Astrocyte (in vitro differentiated cells and primary cell): ENCODE measurements around the gene FAM151A. TPM values are rescaled to one million over a fixed set of nuclear protein-coding genes. Genes with fewer than 3 reads are reported as not detected.
A peak's percentile ranks its signal among the peaks of the same experiment; 100 is the strongest.

Experiments
- DNase-seq: peaks from one replicate; pipeline ENCODE4 v3.0.0-alpha.2; 2010; ENCODE audit warnings: low read depth
- FAIRE-seq: peaks from 2 replicates; lab custom pipeline; 2011; peaks lifted over from hg19 to GRCh38; lab: Jason Lieb, UNC
- H2AFZ ChIP-seq: 2 replicates; pipeline ENCODE4 v1.6.0; 2012; ENCODE audit warnings: low read depth, low read length, inconsistent platforms
- H3K27ac ChIP-seq: 2 replicates; pipeline ENCODE4 v1.5.1; 2011; ENCODE audit warnings: low read depth, low read length, inconsistent platforms
- H3K27me3 ChIP-seq: 2 replicates; pipeline ENCODE4 v1.6.0; 2011; ENCODE audit warnings: low read length, inconsistent platforms; ENCODE audit not compliant: insufficient read depth
- H3K36me3 ChIP-seq: 2 replicates; pipeline ENCODE4 v1.5.1; 2011; ENCODE audit warnings: low read length, inconsistent platforms; ENCODE audit not compliant: insufficient read depth
- H3K4me1 ChIP-seq: 2 replicates; pipeline ENCODE4 v1.5.1; 2011; ENCODE audit warnings: low read length, inconsistent platforms; ENCODE audit not compliant: insufficient read depth
- H3K4me2 ChIP-seq: 2 replicates; pipeline ENCODE4 v1.6.0; 2012; ENCODE audit warnings: low read length, inconsistent platforms
- H3K4me3 ChIP-seq: 2 replicates; pipeline ENCODE4 v1.5.1; 2011; ENCODE audit warnings: low read depth, mild to moderate bottlenecking, low read length, inconsistent platforms; ENCODE audit not compliant: insufficient read depth
- H3K79me2 ChIP-seq: 2 replicates; pipeline ENCODE4 v1.6.0; 2012; ENCODE audit warnings: mild to moderate bottlenecking, low read length, inconsistent platforms; ENCODE audit not compliant: insufficient read depth
- H3K9ac ChIP-seq: 2 replicates; pipeline ENCODE4 v1.6.0; 2012; ENCODE audit warnings: mild to moderate bottlenecking, low read length, inconsistent platforms
- H3K9me3 ChIP-seq: 2 replicates; pipeline ENCODE4 v1.5.1; 2012; ENCODE audit warnings: low read depth, mild to moderate bottlenecking, low read length, inconsistent platforms; ENCODE audit not compliant: insufficient read depth
- H4K20me1 ChIP-seq: 2 replicates; pipeline ENCODE4 v1.6.0; 2012; ENCODE audit warnings: low read length, inconsistent platforms; ENCODE audit not compliant: insufficient read depth
- H3K27ac Mint-ChIP-seq: one replicate; pipeline ENCODE4 v1.8.0; 2021; ENCODE audit warnings: mild to moderate bottlenecking, mixed read lengths; ENCODE audit not compliant: unreplicated experiment
- H3K27me3 Mint-ChIP-seq: one replicate; pipeline ENCODE4 v1.8.0; 2021; ENCODE audit warnings: low read depth, mixed read lengths; ENCODE audit not compliant: unreplicated experiment
- H3K36me3 Mint-ChIP-seq: one replicate; pipeline ENCODE4 v1.8.0; 2021; ENCODE audit warnings: low read depth, mixed read lengths; ENCODE audit not compliant: unreplicated experiment
- H3K4me1 Mint-ChIP-seq: one replicate; pipeline ENCODE4 v1.8.0; 2021; ENCODE audit warnings: low read depth, mixed read lengths; ENCODE audit not compliant: unreplicated experiment
- H3K4me3 Mint-ChIP-seq: one replicate; pipeline ENCODE4 v1.8.0; 2021; ENCODE audit warnings: mild to moderate bottlenecking, moderate library complexity, mixed read lengths; ENCODE audit not compliant: unreplicated experiment
- H3K9me3 Mint-ChIP-seq: one replicate; pipeline ENCODE4 v1.8.0; 2021; ENCODE audit warnings: mild to moderate bottlenecking, mixed read lengths; ENCODE audit not compliant: unreplicated experiment
- EZH2 ChIP-seq: IDR thresholded peaks from 2 replicates; pipeline ENCODE4 v1.6.1; 2012; ENCODE audit warnings: mild to moderate bottlenecking, low read length, inconsistent platforms; ENCODE audit not compliant: insufficient read depth
- total RNA-seq: library from RNA; stranded (reverse); gene quantifications from 2 replicates; pipeline ENCODE4 v1.2.1, GENCODE V29; 2021
- TF ChIP-seq, protein P1 (sequence below): IDR thresholded peaks from 2 replicates; pipeline ENCODE4 v1.5.1; 2011; ENCODE audit warnings: low read depth, mild to moderate bottlenecking, inconsistent platforms, low read length, moderate library complexity; ENCODE audit not compliant: insufficient read depth

The FAM151A gene
- total RNA-seq, 1 donor from 2014 or later = not detected

DNA sequence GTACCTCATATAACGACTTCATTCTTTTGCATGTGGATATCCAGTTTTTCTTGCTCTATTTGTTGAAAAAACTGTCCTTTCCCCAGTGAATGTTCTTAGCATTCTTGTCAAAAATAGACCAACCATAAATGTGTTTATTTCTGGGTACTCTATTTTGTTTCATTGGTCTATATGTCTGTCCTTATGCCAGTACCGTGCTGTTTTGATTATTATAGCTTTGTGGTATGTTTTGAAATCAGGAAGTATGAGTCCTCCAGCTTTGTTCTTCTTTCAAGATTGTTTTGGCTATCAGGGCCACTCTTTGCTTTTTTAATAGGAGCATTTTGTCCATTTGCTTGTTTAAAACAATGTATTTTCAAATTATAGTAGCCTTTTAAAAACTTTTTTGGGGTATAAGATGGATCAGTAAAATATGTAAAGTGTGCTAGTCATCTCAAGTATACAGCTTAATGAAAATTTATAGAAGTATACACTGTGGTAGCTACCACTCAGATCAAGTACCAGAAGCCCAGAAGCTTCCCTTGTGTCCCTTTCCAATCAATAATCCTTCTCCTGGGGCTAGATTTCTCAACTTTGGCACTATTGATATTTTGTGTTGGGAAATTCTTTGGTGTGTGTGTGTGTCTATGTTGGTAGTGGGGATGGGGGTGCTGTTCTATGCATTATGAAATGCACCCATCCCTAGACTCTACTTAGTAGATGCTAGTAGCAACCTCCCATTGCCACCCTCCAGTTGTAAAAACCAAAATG is 35.0 kb upstream of the FAM151A start:
- no peak overlapping the region for H3K27ac Mint-ChIP-seq
- H3K36me3 Mint-ChIP-seq = no peaks in the 10 kb centered on the region
- peaks cover 4% of the 10 kb centered on the region for H3K9me3 ChIP-seq
- H4K20me1 ChIP-seq = no peaks in the 10 kb centered on the region
- DNase-seq = no peak
- no peaks in the 10 kb centered on the region for H3K27me3 ChIP-seq
- H3K4me1 ChIP-seq = no peaks in the 10 kb centered on the region
- no peak overlapping the region for H3K4me2 ChIP-seq
- no peak overlapping the region for H3K9ac ChIP-seq
- H3K27me3 Mint-ChIP-seq = no peaks in the 10 kb centered on the region
- H3K9me3 Mint-ChIP-seq = peaks cover 13% of the 10 kb centered on the region
- H3K4me3 ChIP-seq = no peak overlapping the region
- H3K79me2 ChIP-seq = no peaks in the 10 kb centered on the region
- H3K36me3 ChIP-seq = no peaks in the 10 kb centered on the region
- FAIRE-seq = no peak
- no peak overlapping the region for H3K27ac ChIP-seq
- TF ChIP-seq, protein P1, sequence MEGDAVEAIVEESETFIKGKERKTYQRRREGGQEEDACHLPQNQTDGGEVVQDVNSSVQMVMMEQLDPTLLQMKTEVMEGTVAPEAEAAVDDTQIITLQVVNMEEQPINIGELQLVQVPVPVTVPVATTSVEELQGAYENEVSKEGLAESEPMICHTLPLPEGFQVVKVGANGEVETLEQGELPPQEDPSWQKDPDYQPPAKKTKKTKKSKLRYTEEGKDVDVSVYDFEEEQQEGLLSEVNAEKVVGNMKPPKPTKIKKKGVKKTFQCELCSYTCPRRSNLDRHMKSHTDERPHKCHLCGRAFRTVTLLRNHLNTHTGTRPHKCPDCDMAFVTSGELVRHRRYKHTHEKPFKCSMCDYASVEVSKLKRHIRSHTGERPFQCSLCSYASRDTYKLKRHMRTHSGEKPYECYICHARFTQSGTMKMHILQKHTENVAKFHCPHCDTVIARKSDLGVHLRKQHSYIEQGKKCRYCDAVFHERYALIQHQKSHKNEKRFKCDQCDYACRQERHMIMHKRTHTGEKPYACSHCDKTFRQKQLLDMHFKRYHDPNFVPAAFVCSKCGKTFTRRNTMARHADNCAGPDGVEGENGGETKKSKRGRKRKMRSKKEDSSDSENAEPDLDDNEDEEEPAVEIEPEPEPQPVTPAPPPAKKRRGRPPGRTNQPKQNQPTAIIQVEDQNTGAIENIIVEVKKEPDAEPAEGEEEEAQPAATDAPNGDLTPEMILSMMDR = no peak
- no peak for TF ChIP-seq EZH2
- H3K4me3 Mint-ChIP-seq = no peak overlapping the region
- H3K4me1 Mint-ChIP-seq = no peaks in the 10 kb centered on the region
- H2AFZ ChIP-seq = no peak overlapping the region

DNA sequence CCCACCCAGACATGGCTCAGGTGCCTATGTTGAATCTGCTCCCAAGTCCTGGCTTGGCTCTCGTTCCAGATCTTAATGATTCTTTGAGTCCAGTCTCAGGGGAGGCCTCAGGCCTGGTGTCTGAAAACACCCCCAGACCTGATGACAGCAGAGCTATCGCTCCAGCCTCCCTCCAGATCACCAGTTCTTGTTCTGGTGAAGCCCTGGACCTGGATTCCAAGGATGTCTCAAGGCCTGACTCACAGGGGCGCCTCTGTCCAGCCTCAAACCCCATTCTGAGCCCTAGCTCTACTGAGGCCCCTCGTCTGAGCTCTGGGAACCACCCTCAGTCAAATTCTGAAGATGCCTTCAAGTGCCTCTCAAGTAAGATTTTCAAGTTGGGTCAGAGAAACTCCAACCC is 29.7 kb upstream of the FAM151A start:
- Mint-ChIP-seq H3K4me3 (no peak overlapping the region), H3K36me3 (no peaks in the 10 kb centered on the region), H3K4me1 (peaks cover 8% of the 10 kb centered on the region), H3K27me3 (peaks cover 31% of the 10 kb centered on the region), H3K27ac (no peak overlapping the region), H3K9me3 (peaks cover 5% of the 10 kb centered on the region)
- no peak overlapping the region for H3K4me2 ChIP-seq
- H3K27ac ChIP-seq = no peak overlapping the region
- peaks cover 10% of the 10 kb centered on the region for H3K27me3 ChIP-seq
- H3K9ac ChIP-seq = no peak overlapping the region
- H3K4me1 ChIP-seq = no peaks in the 10 kb centered on the region
- FAIRE-seq (no peak), DNase-seq (no peak)
- H3K4me3 ChIP-seq = no peak overlapping the region
- no peaks in the 10 kb centered on the region for H3K36me3 ChIP-seq
- no peaks in the 10 kb centered on the region for H3K9me3 ChIP-seq
- H4K20me1 ChIP-seq = no peaks in the 10 kb centered on the region
- H2AFZ ChIP-seq = no peak overlapping the region
- TF ChIP-seq, protein P1 = no peak
- no peak for TF ChIP-seq EZH2
- no peaks in the 10 kb centered on the region for H3K79me2 ChIP-seq

DNA sequence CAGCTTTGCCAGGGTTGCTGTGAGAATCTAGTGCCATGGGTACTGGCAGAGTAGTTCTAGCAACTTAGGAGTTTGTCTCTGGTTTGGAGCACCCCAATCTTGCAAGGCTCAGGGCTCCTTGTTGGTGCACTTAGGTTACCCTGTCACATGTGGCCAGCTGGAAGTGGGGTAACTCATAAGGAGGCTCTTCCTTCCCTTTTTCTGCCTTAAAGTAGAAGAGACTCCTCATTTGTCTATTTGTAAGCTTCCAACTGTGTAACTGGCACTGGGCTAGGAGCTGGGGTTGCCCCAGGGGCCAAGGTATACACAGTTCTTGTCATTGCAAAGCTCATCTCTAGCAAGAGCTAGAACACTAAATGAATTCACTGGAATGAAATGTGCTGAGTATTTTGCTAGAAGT is 28.8 kb upstream of the FAM151A start:
- no peak overlapping the region for H3K27ac ChIP-seq
- no peak for DNase-seq
- H3K9me3 Mint-ChIP-seq = no peaks in the 10 kb centered on the region
- H3K27ac Mint-ChIP-seq = peak overlapping the region; percentile 44
- peaks cover 10% of the 10 kb centered on the region for H3K27me3 ChIP-seq
- H3K4me3 Mint-ChIP-seq = no peak overlapping the region
- no peak overlapping the region for H2AFZ ChIP-seq
- peaks cover 8% of the 10 kb centered on the region for H3K4me1 Mint-ChIP-seq
- TF ChIP-seq EZH2 = no peak
- TF ChIP-seq, protein P1 = no peak
- H3K9ac ChIP-seq = no peak overlapping the region
- H3K27me3 Mint-ChIP-seq = peaks cover 31% of the 10 kb centered on the region
- H3K4me3 ChIP-seq = no peak overlapping the region
- no peaks in the 10 kb centered on the region for H3K4me1 ChIP-seq
- FAIRE-seq = no peak
- no peaks in the 10 kb centered on the region for H3K9me3 ChIP-seq
- H4K20me1 ChIP-seq = no peaks in the 10 kb centered on the region
- no peaks in the 10 kb centered on the region for H3K36me3 ChIP-seq
- no peaks in the 10 kb centered on the region for H3K36me3 Mint-ChIP-seq
- H3K79me2 ChIP-seq = no peaks in the 10 kb centered on the region
- no peak overlapping the region for H3K4me2 ChIP-seq
